Activated CD8-positive, alpha-beta T cell treated with anti-CD3 and anti-CD28 coated beads for 36 hours (primary cell): ENCODE measurements around the gene EGR2. TPM values are rescaled to one million over a fixed set of nuclear protein-coding genes. Genes with fewer than 3 reads are reported as not detected.

Experiments
- ATAC-seq: fragments of 200-7000 bp; cut with Tn5 transposase; one replicate; pipeline ENCODE4 v1.10.0; 2021; ENCODE audit warnings: mild to moderate bottlenecking, moderate library complexity
- CTCF ChIA-PET: fragments of 350-600 bp; sonication (Branson Sonifier 250); formaldehyde crosslinking; loops from one replicate; lab custom pipeline; 2021; ENCODE audit warnings: antibody characterized with exemption; lab: Charles Lee
- POLR2A ChIA-PET: fragments of 350-600 bp; sonication (Branson Sonifier 250); formaldehyde crosslinking; loops from one replicate; lab custom pipeline; 2021; ENCODE audit warnings: antibody characterized with exemption; lab: Charles Lee
- DNase-seq: peaks from one replicate; pipeline ENCODE4 v3.0.0-alpha.2; 2020
- H3K27ac Mint-ChIP-seq: one replicate; pipeline ENCODE4 v1.8.0; 2021; ENCODE audit warnings: mild to moderate bottlenecking, mixed read lengths
- H3K27me3 Mint-ChIP-seq: one replicate; pipeline ENCODE4 v1.8.0; 2021; ENCODE audit warnings: mixed read lengths
- H3K36me3 Mint-ChIP-seq: one replicate; pipeline ENCODE4 v1.8.0; 2021; ENCODE audit warnings: low read depth, mixed read lengths
- H3K4me1 Mint-ChIP-seq: one replicate; pipeline ENCODE4 v1.8.0; 2021; ENCODE audit warnings: low read depth, mixed read lengths
- H3K4me3 Mint-ChIP-seq: one replicate; pipeline ENCODE4 v1.8.0; 2021; ENCODE audit warnings: mild to moderate bottlenecking, moderate library complexity, mixed read lengths
- H3K9me3 Mint-ChIP-seq: one replicate; pipeline ENCODE4 v1.8.0; 2021; ENCODE audit warnings: mixed read lengths
- CTCF ChIP-seq: fragments of 200-600 bp; IDR thresholded peaks from one replicate; pipeline ENCODE4 v1.8.0; 2022; ENCODE audit warnings: antibody characterized with exemption, mild to moderate bottlenecking
- intact Hi-C: fragments of 100-400 bp; cut with micrococcal nuclease; formaldehyde crosslinking; loops from one replicate; pipeline ENCODE4 v1.10.0; 2022
- total RNA-seq, 2 experiments: library from RNA; stranded (reverse); gene quantifications; one replicate each; pipeline ENCODE4 v1.2.3, GENCODE V29; 2021

EGR2 gene
- total RNA-seq, 2 experiments from 2014 or later, result 45.6 to 46.6 TPM

GRCh38 chr10:62811159-62811875 is 4.8 kb downstream of the EGR2 start:
- POLR2A ChIA-PET, result interaction anchor here (0.6 to 2.7 kb wide), 10 partner anchors 32 to 174 kb away, joined by 3 to 15 read pairs (median 6); no protein-coding TSS in a partner anchor
- DNase-seq, result peak; percentile 96
- Mint-ChIP-seq H3K27me3 (no peaks in the 10 kb centered on the region), H3K4me1 (peaks cover 73% of the 10 kb centered on the region), H3K36me3 (peaks cover 82% of the 10 kb centered on the region), H3K4me3 (peak overlapping the region; percentile 97), H3K27ac (peak overlapping the region; percentile 67), H3K9me3 (no peaks in the 10 kb centered on the region)
- ATAC-seq, result peak; percentile 47
- TF ChIP-seq CTCF, result no peak
- intact Hi-C loops, result loop anchor here (1.0 to 2.0 kb wide), 4 partner anchors 33 to 174 kb away; no protein-coding TSS in a partner anchor
- CTCF ChIA-PET, result interaction anchor here (0.9 to 3.1 kb wide), 5 partner anchors 32 to 200 kb away, joined by 3 to 15 read pairs (median 7); no protein-coding TSS in a partner anchor

DNA sequence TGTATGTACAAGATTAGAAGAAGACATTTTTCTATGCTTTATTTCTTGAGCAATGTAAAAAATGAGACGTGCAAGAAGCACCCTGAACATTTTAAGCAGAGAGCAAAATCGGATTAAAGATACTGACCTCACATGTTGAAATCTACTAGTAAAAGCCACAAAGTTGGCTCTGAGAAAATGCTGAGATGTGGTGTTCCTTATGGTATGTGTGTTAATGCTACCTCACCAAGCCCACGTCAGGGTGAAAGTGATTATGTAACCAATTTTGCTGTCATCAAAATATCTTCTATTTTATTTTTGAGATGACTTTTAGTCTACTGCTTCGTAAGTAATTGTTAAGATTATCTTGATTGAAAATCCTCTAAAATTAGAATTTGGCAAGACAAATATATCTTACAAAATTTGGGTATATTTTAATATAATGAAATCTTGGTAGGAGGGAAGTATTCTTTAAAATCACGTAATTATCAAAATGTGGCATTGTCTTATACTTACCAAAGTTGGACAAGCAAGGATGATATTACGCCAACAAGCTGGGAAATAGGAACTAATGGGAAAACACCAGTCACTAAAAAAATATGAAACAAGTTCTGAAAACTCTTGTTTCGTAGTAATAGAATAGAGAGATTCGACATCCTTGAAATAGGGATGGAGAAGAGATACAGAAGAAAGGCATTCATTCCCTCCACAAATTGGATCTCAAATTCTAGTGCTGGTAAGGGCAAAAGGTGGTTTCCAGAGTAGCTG is 5.8 kb downstream of the EGR2 start:
- POLR2A ChIA-PET, result interaction anchor here (0.6 to 2.7 kb wide), 9 partner anchors 31 to 173 kb away, joined by 3 to 15 read pairs (median 4); no protein-coding TSS in a partner anchor
- DNase-seq (no peak), ATAC-seq (no peak)
- H3K36me3 Mint-ChIP-seq, result peaks cover 83% of the 10 kb centered on the region
- intact Hi-C loops, result loop anchor here (2.0 kb wide), 1 partner anchor 32 kb away; no protein-coding TSS in a partner anchor
- H3K4me3 Mint-ChIP-seq, result no peak overlapping the region
- peaks cover 74% of the 10 kb centered on the region for H3K4me1 Mint-ChIP-seq
- TF ChIP-seq CTCF, result no peak
- no peaks in the 10 kb centered on the region for H3K9me3 Mint-ChIP-seq
- peak overlapping the region; percentile 67 for H3K27ac Mint-ChIP-seq
- no peaks in the 10 kb centered on the region for H3K27me3 Mint-ChIP-seq
- CTCF ChIA-PET, result interaction anchor here (1.8 to 3.1 kb wide), 3 partner anchors 31 to 199 kb away, joined by 6 to 15 read pairs (median 7); no protein-coding TSS in a partner anchor

- peak overlapping the region; percentile 91 for H3K27ac Mint-ChIP-seq
- no peak for TF ChIP-seq CTCF
- DNase-seq, result no peak
- peak overlapping the region; percentile 84 for H3K4me3 Mint-ChIP-seq
- POLR2A ChIA-PET, result interaction anchor here (1.1 to 2.7 kb wide), 5 partner anchors 9 to 77 kb away, joined by 3 to 29 read pairs (median 5); partner anchors contain the start of gene EGR2
- H3K4me1 Mint-ChIP-seq, result peaks cover 52% of the 10 kb centered on the region
- intact Hi-C loops, result no loop called here
- CTCF ChIA-PET, result interaction anchor here (0.9 to 2.9 kb wide), 8 partner anchors 12 to 212 kb away, joined by 3 to 14 read pairs (median 6); partner anchors contain the start of gene EGR2
- ATAC-seq, result no peak
- H3K9me3 Mint-ChIP-seq, result no peaks in the 10 kb centered on the region
- peaks cover 52% of the 10 kb centered on the region for H3K36me3 Mint-ChIP-seq
- no peaks in the 10 kb centered on the region for H3K27me3 Mint-ChIP-seq
These were observed 9.9 kb downstream of the EGR2 start for GRCh38 chr10:62806251-62806650.

DNA sequence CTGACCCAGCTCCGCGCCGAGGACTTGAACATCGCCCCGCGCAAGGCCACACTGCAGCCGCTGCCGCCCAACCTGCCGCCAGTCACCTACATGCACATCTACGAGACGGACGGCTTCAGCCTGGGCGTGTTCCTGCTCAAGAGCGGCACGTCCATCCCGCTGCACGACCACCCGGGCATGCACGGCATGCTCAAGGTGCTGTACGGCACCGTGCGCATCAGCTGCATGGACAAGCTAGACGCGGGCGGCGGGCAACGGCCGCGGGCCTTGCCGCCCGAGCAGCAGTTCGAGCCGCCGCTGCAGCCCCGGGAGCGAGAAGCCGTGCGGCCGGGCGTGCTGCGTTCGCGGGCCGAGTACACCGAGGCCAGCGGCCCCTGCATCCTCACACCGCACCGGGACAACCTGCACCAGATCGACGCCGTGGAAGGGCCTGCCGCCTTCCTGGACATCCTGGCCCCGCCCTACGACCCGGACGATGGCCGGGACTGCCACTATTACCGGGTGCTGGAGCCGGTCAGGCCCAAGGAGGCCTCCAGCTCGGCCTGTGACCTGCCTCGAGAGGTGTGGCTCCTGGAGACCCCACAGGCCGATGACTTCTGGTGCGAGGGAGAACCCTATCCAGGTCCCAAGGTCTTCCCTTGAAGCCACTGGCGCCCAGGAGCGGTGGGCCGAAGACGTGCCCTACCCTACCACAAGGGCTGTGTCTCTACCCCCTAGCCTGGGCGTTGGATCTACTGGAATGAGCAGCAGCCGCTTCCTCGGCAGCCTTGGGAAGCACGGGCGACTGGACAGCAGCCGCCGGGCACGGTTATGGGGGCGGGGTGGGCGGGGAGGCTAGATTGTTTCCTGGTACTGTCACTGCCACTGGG is 10.7 kb downstream of the EGR2 start:
- intact Hi-C loops, result no loop called here
- TF ChIP-seq CTCF, result no peak
- ChIA-PET CTCF (interaction anchor here (0.8 to 2.9 kb wide), 11 partner anchors 11 to 211 kb away, joined by 3 to 14 read pairs (median 3); partner anchors contain the start of gene EGR2), POLR2A (interaction anchor here (0.7 to 2.7 kb wide), 9 partner anchors 10 to 168 kb away, joined by 3 to 29 read pairs (median 5); partner anchors contain the start of gene EGR2)
- DNase-seq (peak; percentile 11), ATAC-seq (peak; percentile 1)
- H3K4me3 Mint-ChIP-seq, result peak overlapping the region; percentile 84
- peaks cover 46% of the 10 kb centered on the region for H3K36me3 Mint-ChIP-seq
- H3K4me1 Mint-ChIP-seq, result peaks cover 44% of the 10 kb centered on the region
- peak overlapping the region; percentile 91 for H3K27ac Mint-ChIP-seq
- no peaks in the 10 kb centered on the region for H3K9me3 Mint-ChIP-seq
- H3K27me3 Mint-ChIP-seq, result no peaks in the 10 kb centered on the region
